Measurements from ENCODE around the gene TMTC4. TPM values are rescaled to one million over a fixed set of nuclear protein-coding genes. Genes with fewer than 3 reads are reported as not detected.
"Not testable (repeated sequence)": the region's sequence is repeated elsewhere in the genome, so short reads cannot be mapped to it uniquely, and the experiment has no call there.

TMTC4 gene
- total RNA-seq, 1 experiment from 2014 or later, result 28.1 TPM

DNA sequence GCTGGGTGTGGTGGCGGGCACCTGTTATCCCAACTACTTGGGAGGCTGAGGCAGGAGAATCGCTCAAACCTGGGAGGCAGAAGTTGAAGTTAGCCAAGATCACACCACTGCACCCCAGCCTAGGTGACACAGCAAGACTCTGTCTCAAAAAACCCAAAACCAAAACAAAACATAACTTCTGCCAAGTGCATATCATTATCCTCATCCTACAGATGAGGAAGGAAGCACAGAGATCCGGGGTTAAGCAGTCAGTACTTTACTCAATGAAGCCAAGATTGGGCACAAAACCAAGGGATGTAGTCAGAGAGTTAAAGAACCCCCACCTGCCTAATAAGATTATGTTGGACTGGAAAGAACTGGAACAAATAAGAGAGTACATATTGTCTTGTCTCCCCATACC is 5.5 kb upstream of the TMTC4 start:
- Histone ChIP-seq H3K4ac (ENCODE audit: low read depth, low read length) (no peak overlapping the region), H2BK12ac (ENCODE audit: insufficient read length, low read depth, low read length) (no peak overlapping the region), H3K14ac (ENCODE audit: insufficient read depth, low read length) (no peak overlapping the region), H2AK5ac (ENCODE audit: insufficient read length, low read length) (no peak overlapping the region), H2BK15ac (ENCODE audit: low read depth, low read length) (no peak overlapping the region), H4K91ac (ENCODE audit: insufficient read length, low read depth, low read length) (no peak overlapping the region), H3K9me3 (ENCODE audit: control insufficient read depth, low read depth, low read length) (no peaks in the 10 kb centered on the region), H4K8ac (replicated peaks; ENCODE audit: insufficient read length, low read depth, low read length) (no peak overlapping the region), H3K27ac (ENCODE audit: insufficient read length, low read depth, low read length) (no peak overlapping the region), H2AFZ (ENCODE audit: low read length) (no peak overlapping the region), H3K4me2 (ENCODE audit: insufficient read depth, insufficient read length, low read length) (no peak overlapping the region), H4K20me1 (ENCODE audit: control insufficient read depth, insufficient read depth, insufficient read length) (no peaks in the 10 kb centered on the region), H3T11ph (ENCODE audit: low read length) (no peak overlapping the region), H3K4me1 (ENCODE audit: insufficient read depth, low read length) (no peaks in the 10 kb centered on the region), H3K23me2 (ENCODE audit: insufficient read length, low read depth, low read length, poor library complexity, severe bottlenecking) (peaks cover 5% of the 10 kb centered on the region), H3K79me2 (ENCODE audit: insufficient read depth, low read length) (no peaks in the 10 kb centered on the region), H2BK5ac (ENCODE audit: insufficient read length, low read length) (no peak overlapping the region), H2BK120ac (ENCODE audit: low read depth, low read length, poor library complexity, severe bottlenecking) (no peak overlapping the region), H3K23ac (ENCODE audit: insufficient read length, low read depth, low read length) (no peak overlapping the region), H4K5ac (ENCODE audit: insufficient read length, low read depth, low read length) (no peak overlapping the region), H3K18ac (ENCODE audit: insufficient read length, low read depth, low read length) (no peak overlapping the region), H3K27me3 (ENCODE audit: insufficient read depth, low read length) (no peaks in the 10 kb centered on the region; the same call in 1 of the 2 replicates), H3K56ac (ENCODE audit: insufficient read length, low read depth, low read length) (no peak overlapping the region), H3K9ac (ENCODE audit: extremely low read depth, insufficient read length, low read length) (no peak overlapping the region), H3K79me1 (ENCODE audit: insufficient read depth, low read depth, low read length, poor library complexity, severe bottlenecking) (no peaks in the 10 kb centered on the region), H2BK20ac (ENCODE audit: low read depth, low read length, poor library complexity, severe bottlenecking) (no peak overlapping the region)
- Mint-ChIP-seq H3K4me3 (no peak overlapping the region), H3K27me3 (ENCODE audit: low read depth) (peaks cover 21% of the 10 kb centered on the region), H3K9me3 (no peaks in the 10 kb centered on the region; a peak in 2 of 5 replicates), H3K27ac (no peak overlapping the region; a peak in 1 of 7 replicates), H3K36me3 (ENCODE audit: insufficient read depth in 1 of 3, low read depth in 3 of 3) (no peaks in the 10 kb centered on the region; a peak in 2 of 7 replicates), H3K4me1 (peaks cover 12 to 14% of the 10 kb centered on the region in 2 experiments)
- TF ChIP-seq, protein P1, sequence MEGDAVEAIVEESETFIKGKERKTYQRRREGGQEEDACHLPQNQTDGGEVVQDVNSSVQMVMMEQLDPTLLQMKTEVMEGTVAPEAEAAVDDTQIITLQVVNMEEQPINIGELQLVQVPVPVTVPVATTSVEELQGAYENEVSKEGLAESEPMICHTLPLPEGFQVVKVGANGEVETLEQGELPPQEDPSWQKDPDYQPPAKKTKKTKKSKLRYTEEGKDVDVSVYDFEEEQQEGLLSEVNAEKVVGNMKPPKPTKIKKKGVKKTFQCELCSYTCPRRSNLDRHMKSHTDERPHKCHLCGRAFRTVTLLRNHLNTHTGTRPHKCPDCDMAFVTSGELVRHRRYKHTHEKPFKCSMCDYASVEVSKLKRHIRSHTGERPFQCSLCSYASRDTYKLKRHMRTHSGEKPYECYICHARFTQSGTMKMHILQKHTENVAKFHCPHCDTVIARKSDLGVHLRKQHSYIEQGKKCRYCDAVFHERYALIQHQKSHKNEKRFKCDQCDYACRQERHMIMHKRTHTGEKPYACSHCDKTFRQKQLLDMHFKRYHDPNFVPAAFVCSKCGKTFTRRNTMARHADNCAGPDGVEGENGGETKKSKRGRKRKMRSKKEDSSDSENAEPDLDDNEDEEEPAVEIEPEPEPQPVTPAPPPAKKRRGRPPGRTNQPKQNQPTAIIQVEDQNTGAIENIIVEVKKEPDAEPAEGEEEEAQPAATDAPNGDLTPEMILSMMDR (conservative IDR thresholded peaks at IDR 0.05), result no peak
- WGBS (ENCODE audit: extremely low coverage, insufficient read length, low lambda C conversion rate), result no CpG with 5 or more reads among the region's 3 CpGs
- no peak for DNase-seq

DNA sequence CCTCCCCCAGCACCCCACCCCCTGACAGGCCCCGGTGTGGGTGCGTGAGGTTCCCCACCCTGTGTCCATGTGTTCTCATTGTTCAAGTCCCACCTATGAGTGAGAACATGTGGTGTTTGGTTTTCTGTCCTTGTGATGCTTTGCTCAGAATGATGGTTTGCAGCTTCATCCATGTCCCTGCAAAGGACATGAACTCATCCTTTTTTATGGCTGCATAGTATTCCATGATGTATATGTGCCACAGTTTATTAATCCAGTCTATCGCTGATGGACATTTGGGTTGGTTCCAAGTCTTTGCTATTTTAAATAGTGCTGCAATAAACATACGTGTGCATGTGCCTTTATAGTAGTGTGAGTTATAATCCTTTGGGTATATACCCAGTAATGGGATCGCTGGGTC is 2.5 kb upstream of the TMTC4 start:
- H3K4ac ChIP-seq (ENCODE audit: low read depth, low read length); H2BK12ac ChIP-seq (ENCODE audit: insufficient read length, low read depth, low read length); H3K9me3 ChIP-seq (ENCODE audit: control insufficient read depth, low read depth, low read length); H3K4me2 ChIP-seq (ENCODE audit: insufficient read depth, insufficient read length, low read length); H3K18ac ChIP-seq (ENCODE audit: insufficient read length, low read depth, low read length); H3K36me3 Mint-ChIP-seq (ENCODE audit: insufficient read depth in 1 of 3, low read depth in 3 of 3); H2BK15ac ChIP-seq (ENCODE audit: low read depth, low read length); H4K91ac ChIP-seq (ENCODE audit: insufficient read length, low read depth, low read length); H2AK5ac ChIP-seq (ENCODE audit: insufficient read length, low read length); H4K8ac ChIP-seq (replicated peaks; ENCODE audit: insufficient read length, low read depth, low read length); H2BK5ac ChIP-seq (ENCODE audit: insufficient read length, low read length); H3K79me2 ChIP-seq (ENCODE audit: insufficient read depth, low read length); H2AFZ ChIP-seq (ENCODE audit: low read length); H3K27ac ChIP-seq (ENCODE audit: insufficient read length, low read depth, low read length); H3K27me3 ChIP-seq (ENCODE audit: insufficient read depth, low read length); H3K79me1 ChIP-seq (ENCODE audit: insufficient read depth, low read depth, low read length, poor library complexity, severe bottlenecking); H3K27ac Mint-ChIP-seq; H3K9me3 Mint-ChIP-seq; H3K4me1 ChIP-seq (ENCODE audit: insufficient read depth, low read length); H3K23ac ChIP-seq (ENCODE audit: insufficient read length, low read depth, low read length); H3T11ph ChIP-seq (ENCODE audit: low read length); H3K14ac ChIP-seq (ENCODE audit: insufficient read depth, low read length); H3K4me3 Mint-ChIP-seq; H4K20me1 ChIP-seq (ENCODE audit: control insufficient read depth, insufficient read depth, insufficient read length); H3K9ac ChIP-seq (ENCODE audit: extremely low read depth, insufficient read length, low read length); H3K56ac ChIP-seq (ENCODE audit: insufficient read length, low read depth, low read length); H2BK20ac ChIP-seq (ENCODE audit: low read depth, low read length, poor library complexity, severe bottlenecking); H2BK120ac ChIP-seq (ENCODE audit: low read depth, low read length, poor library complexity, severe bottlenecking); H4K5ac ChIP-seq (ENCODE audit: insufficient read length, low read depth, low read length); DNase-seq: not testable (repeated sequence)
- WGBS (ENCODE audit: extremely low coverage, insufficient read length, low lambda C conversion rate), result no CpG with 5 or more reads among the region's 5 CpGs
- peaks cover 24 to 27% of the 10 kb centered on the region in 2 experiments for H3K4me1 Mint-ChIP-seq
- H3K27me3 Mint-ChIP-seq (ENCODE audit: low read depth), result peaks cover 21% of the 10 kb centered on the region
- peaks cover 13% of the 10 kb centered on the region for H3K23me2 ChIP-seq (ENCODE audit: insufficient read length, low read depth, low read length, poor library complexity, severe bottlenecking)
